22Rv1 (cell line): Measurements from ENCODE around the gene TEAD3.

Experiments
- H3K27ac ChIP-seq: fragments of 450-650 bp; 2 replicates; pipeline ENCODE4 v1.5.1; 2017
- CTCF ChIP-seq: fragments of 450-650 bp; IDR thresholded peaks from 2 replicates; pipeline ENCODE4 v1.5.1; 2017; ENCODE audit warnings: mild to moderate bottlenecking
- ZFX ChIP-seq: fragments of 450-650 bp; IDR thresholded peaks from 2 replicates; pipeline ENCODE4 v1.6.1; 2017; ENCODE audit warnings: antibody characterized with exemption, borderline replicate concordance

The TEAD3 gene

GRCh38 chr6:35495258-35496035 lies 1.4 kb downstream of the TEAD3 start:
- TF ChIP-seq CTCF (no peak), ZFX (no peak)
- H3K27ac ChIP-seq = no peak overlapping the region

- TF ChIP-seq CTCF (no peak), ZFX (no peak)
- H3K27ac ChIP-seq = no peak overlapping the region
These were observed 2.7 kb downstream of the TEAD3 start for GRCh38 chr6:35494161-35494563.

GRCh38 chr6:35493307-35493983 lies 3.4 kb downstream of the TEAD3 start:
- TF ChIP-seq CTCF (no peak), ZFX (no peak)
- no peak overlapping the region for H3K27ac ChIP-seq

GRCh38 chr6:35492974-35493284 lies 4.0 kb downstream of the TEAD3 start:
- TF ChIP-seq ZFX (no peak), CTCF (no peak)
- no peak overlapping the region for H3K27ac ChIP-seq

- TF ChIP-seq ZFX (no peak), CTCF (no peak)
- no peak overlapping the region for H3K27ac ChIP-seq
These were observed 4.5 kb downstream of the TEAD3 start for GRCh38 chr6:35492258-35492973.

GRCh38 chr6:35491558-35492257 lies 5.2 kb downstream of the TEAD3 start:
- no peak overlapping the region for H3K27ac ChIP-seq
- TF ChIP-seq ZFX = no peak
- no peak for TF ChIP-seq CTCF
